IMR-90 (cell line): ENCODE results near the gene OR2H1. TPM values are rescaled to one million over a fixed set of nuclear protein-coding genes. Genes with fewer than 3 reads are reported as not detected.

Source experiments
- ATAC-seq: fragments of 200-7000 bp; cut with Tn5 transposase; 2 replicates; pipeline ENCODE4 v1.9.1; 2020; ENCODE audit warnings: low read depth, mild to moderate bottlenecking, moderate library complexity
- BruUV-seq: library from RNA; stranded (reverse); fragments of 400-500 nt; replicated peaks from 2 replicates; lab custom pipeline; 2021; lab: Mats Ljungman, UMichigan
- CTCF ChIA-PET: fragments of 300-600 bp; formaldehyde crosslinking; extraction: SDS; loops from one replicate; lab custom pipeline; 2021; ENCODE audit warnings: antibody characterized with exemption; lab: Yijun Ruan, JAX
- POLR2A ChIA-PET: fragments of 300-600 bp; sonication (Branson Sonifier 250); formaldehyde crosslinking; loops from one replicate; lab custom pipeline; 2022; ENCODE audit warnings: antibody characterized with exemption; ENCODE audit not compliant: unreplicated experiment; lab: Charles Lee
- DNase-seq: peaks from one replicate; pipeline ENCODE4 v3.0.0; 2013
- H2AFZ ChIP-seq: replicated peaks from 2 replicates; pipeline ENCODE3; 2013; ENCODE audit warnings: low read length, mild to moderate bottlenecking; ENCODE audit not compliant: poor library complexity
- H2AK5ac ChIP-seq: 2 replicates; pipeline ENCODE4 v1.6.1; 2013; ENCODE audit warnings: low read depth, low read length, inconsistent platforms
- H2AK9ac ChIP-seq: replicated peaks from 2 replicates; pipeline ENCODE3; 2013; ENCODE audit warnings: mild to moderate bottlenecking, low read depth, low read length, moderate library complexity; ENCODE audit not compliant: poor library complexity
- H2BK120ac ChIP-seq: 2 replicates; pipeline ENCODE4 v1.6.1; 2013; ENCODE audit warnings: low read depth, low read length, inconsistent platforms
- H2BK15ac ChIP-seq: 3 replicates; pipeline ENCODE4 v1.6.1; 2013; ENCODE audit warnings: low read depth, low read length, inconsistent platforms
- H2BK20ac ChIP-seq: 2 replicates; pipeline ENCODE4 v1.6.1; 2013; ENCODE audit warnings: low read depth, mild to moderate bottlenecking, inconsistent platforms, low read length, moderate library complexity
- H2BK5ac ChIP-seq: 2 replicates; pipeline ENCODE4 v1.6.1; 2013; ENCODE audit warnings: mild to moderate bottlenecking, low read depth, low read length, inconsistent platforms; ENCODE audit not compliant: poor library complexity, severe bottlenecking
- H3K14ac ChIP-seq: replicated peaks from 2 replicates; pipeline ENCODE4 v1.6.1; 2013; ENCODE audit warnings: low read depth, low read length, inconsistent platforms
- H3K18ac ChIP-seq: 2 replicates; pipeline ENCODE4 v1.6.1; 2013; ENCODE audit warnings: low read depth, low read length, control low read depth
- H3K23ac ChIP-seq: 2 replicates; pipeline ENCODE4 v1.6.1; 2013; ENCODE audit warnings: low read depth, low read length, inconsistent platforms
- H3K27ac ChIP-seq: 2 replicates; pipeline ENCODE4 v1.5.1; 2013; ENCODE audit warnings: mild to moderate bottlenecking, control low read depth, low read length; ENCODE audit not compliant: insufficient read depth
- H3K27me3 ChIP-seq: 2 replicates; pipeline ENCODE4 v1.6.1; 2013; ENCODE audit warnings: low read length; ENCODE audit not compliant: control insufficient read depth, insufficient read depth
- H3K36me3 ChIP-seq: 2 replicates; pipeline ENCODE4 v1.6.1; 2013; ENCODE audit warnings: low read length, mixed read lengths; ENCODE audit not compliant: control insufficient read depth, insufficient read depth
- H3K4ac ChIP-seq: 2 replicates; pipeline ENCODE4 v1.6.1; 2013; ENCODE audit warnings: low read depth, low read length, inconsistent platforms
- H3K4me1 ChIP-seq: 2 replicates; pipeline ENCODE4 v1.6.1; 2013; ENCODE audit warnings: low read length, mixed read lengths; ENCODE audit not compliant: control insufficient read depth, insufficient read depth
- H3K4me2 ChIP-seq: 2 replicates; pipeline ENCODE4 v1.6.1; 2013; ENCODE audit warnings: low read depth, mild to moderate bottlenecking, control low read depth, low read length, moderate library complexity
- H3K4me3 ChIP-seq: 2 replicates; pipeline ENCODE4 v1.5.1; 2013; ENCODE audit warnings: low read depth, mild to moderate bottlenecking, control low read depth, low read length, moderate library complexity; ENCODE audit not compliant: insufficient read depth
- H3K56ac ChIP-seq: 2 replicates; pipeline ENCODE4 v1.6.1; 2013; ENCODE audit warnings: low read length, inconsistent platforms; ENCODE audit not compliant: insufficient read depth; ENCODE audit errors: extremely low read depth
- H3K79me1 ChIP-seq, 2 experiments: 2 replicates each; pipeline ENCODE4 v1.6.1; 2013; ENCODE audit warnings: low read length in 2 of 2, inconsistent platforms in 1 of 2, low read depth in 1 of 2
- H3K9ac ChIP-seq: 2 replicates; pipeline ENCODE4 v1.6.1; 2013; ENCODE audit warnings: low read depth, low read length, control low read depth
- H3K9me1 ChIP-seq: 2 replicates; pipeline ENCODE4 v1.6.1; 2013; ENCODE audit warnings: low read length, inconsistent platforms; ENCODE audit not compliant: insufficient read depth
- H3K9me3 ChIP-seq: 2 replicates; pipeline ENCODE4 v1.6.1; 2013; ENCODE audit warnings: low read length; ENCODE audit not compliant: control insufficient read depth, insufficient read depth
- H4K20me1 ChIP-seq: 2 replicates; pipeline ENCODE4 v1.6.1; 2013; ENCODE audit warnings: low read length, inconsistent platforms; ENCODE audit not compliant: insufficient read depth
- H4K5ac ChIP-seq: 2 replicates; pipeline ENCODE4 v1.6.1; 2013; ENCODE audit warnings: mild to moderate bottlenecking, low read depth, low read length, control low read depth
- H4K8ac ChIP-seq, 2 experiments: 2 replicates each; pipeline ENCODE4 v1.6.1; 2013; ENCODE audit warnings: low read depth in 2 of 2, low read length in 2 of 2, control low read depth in 1 of 2, inconsistent platforms in 1 of 2
- H4K91ac ChIP-seq: 2 replicates; pipeline ENCODE4 v1.6.1; 2013; ENCODE audit warnings: low read depth, low read length, inconsistent platforms; ENCODE audit not compliant: insufficient read depth
- BHLHE40 ChIP-seq: fragments of 150-350 bp; IDR thresholded peaks from 2 replicates; pipeline ENCODE4 v1.6.1; 2016; ENCODE audit warnings: mild to moderate bottlenecking, low read depth, low read length
- CEBPB ChIP-seq: IDR thresholded peaks from 2 replicates; pipeline ENCODE4 v1.6.1; 2012; ENCODE audit warnings: low read depth, low read length, improper control_type of control experiment
- CHD1 ChIP-seq: IDR thresholded peaks from 2 replicates; pipeline ENCODE4 v1.6.1; 2012; ENCODE audit warnings: low read depth, low read length, improper control_type of control experiment
- CTCF ChIP-seq: conservative IDR thresholded peaks from 2 replicates; pipeline ENCODE4 v1.5.1; 2012; ENCODE audit warnings: mild to moderate bottlenecking, low read depth, low read length, improper control_type of control experiment
- ELK1 ChIP-seq: fragments of 150-350 bp; IDR thresholded peaks from 2 replicates; pipeline ENCODE4 v1.6.1; 2016; ENCODE audit warnings: low read depth, mild to moderate bottlenecking, low read length, moderate library complexity, borderline replicate concordance
- FOS ChIP-seq: fragments of 150-350 bp; IDR thresholded peaks from 2 replicates; pipeline ENCODE4 v1.6.1; 2016; ENCODE audit warnings: low read depth, low read length
- MAFK ChIP-seq: IDR thresholded peaks from 2 replicates; pipeline ENCODE4 v1.6.1; 2012; ENCODE audit warnings: low read depth, low read length, improper control_type of control experiment
- MAZ ChIP-seq: IDR thresholded peaks from 2 replicates; pipeline ENCODE4 v1.6.1; 2012; ENCODE audit warnings: low read depth, mild to moderate bottlenecking, low read length, improper control_type of control experiment, moderate library complexity, borderline replicate concordance
- MXI1 ChIP-seq: IDR thresholded peaks from 2 replicates; pipeline ENCODE4 v1.6.1; 2012; ENCODE audit warnings: low read depth, mild to moderate bottlenecking, low read length, moderate library complexity, borderline replicate concordance
- NFE2L2 ChIP-seq: fragments of 150-350 bp; IDR thresholded peaks from 2 replicates; pipeline ENCODE4 v1.6.1; 2016; ENCODE audit warnings: low read depth, mild to moderate bottlenecking, low read length
- POLR2A ChIP-seq: IDR thresholded peaks from 2 replicates; pipeline ENCODE4 v1.6.1; 2012; ENCODE audit warnings: mild to moderate bottlenecking, low read depth, low read length
- RAD21 ChIP-seq: IDR thresholded peaks from 2 replicates; pipeline ENCODE4 v1.6.1; 2012; ENCODE audit warnings: low read length, improper control_type of control experiment
- RCOR1 ChIP-seq: IDR thresholded peaks from 2 replicates; pipeline ENCODE4 v1.6.1; 2012; ENCODE audit warnings: mild to moderate bottlenecking, low read length, improper control_type of control experiment; ENCODE audit not compliant: insufficient replicate concordance
- RFX5 ChIP-seq: IDR thresholded peaks from 2 replicates; pipeline ENCODE4 v1.8.0; 2012; ENCODE audit warnings: low read depth, mild to moderate bottlenecking, low read length, moderate library complexity
- SMC3 ChIP-seq: fragments of 150-350 bp; IDR thresholded peaks from 2 replicates; pipeline ENCODE4 v1.6.1; 2016; ENCODE audit warnings: low read depth, mild to moderate bottlenecking, antibody characterized with exemption, low read length, moderate library complexity
- USF2 ChIP-seq: fragments of 150-350 bp; IDR thresholded peaks from 2 replicates; pipeline ENCODE4 v1.6.1; 2017; ENCODE audit warnings: mild to moderate bottlenecking, antibody characterized with exemption, low read length, low read depth
- WGBS, 2 experiments: methylation state at CpG; one replicate each; pipeline versions ENCODE4 v1.1.5 to v1.1.7; 2013; ENCODE audit warnings: missing lambda C conversion rate in 2 of 2; ENCODE audit not compliant: insufficient read length in 1 of 2; ENCODE audit errors: extremely low coverage in 2 of 2; 5-methylcytosine and 5-hydroxymethylcytosine counted together
- dilution Hi-C: fragments of 300-500 bp; cut with HindIII; formaldehyde crosslinking; loops from one replicate; pipeline ENCODE4 v1.14.3; 2018; ENCODE audit warnings: low sequenced_read_pairs; ENCODE audit not compliant: unreplicated experiment
- in situ Hi-C: fragments of 300-500 bp; cut with MboI; formaldehyde crosslinking; loops from 3 replicates; pipeline ENCODE4 v1.14.3; 2019; ENCODE audit warnings: low sequenced_read_pairs, inconsistent platforms, mixed read lengths
- intact Hi-C: fragments of 100-400 bp; cut with micrococcal nuclease; formaldehyde crosslinking; loops from 2 replicates; pipeline ENCODE4 v1.10.0; 2022
- polyA plus RNA-seq, 3 experiments: library from polyadenylated mRNA; depleted of rRNA; stranded (reverse); fragments of >200 nt; gene quantifications; 2 replicates each; pipeline ENCODE4 v1.2.3, GENCODE V29; 2012; ENCODE audit warnings: low replicate concordance in 1 of 3
- total RNA-seq: library from RNA; depleted of rRNA; stranded (reverse); fragments of >200 nt; gene quantifications from 2 replicates; pipeline ENCODE4 v1.2.3, GENCODE V29; 2012

OR2H1 gene
- total and polyA plus RNA-seq, 2 of the 4 experiments (the other 2 are of a cell fraction), result not detected

- no peak overlapping the region for H4K8ac ChIP-seq
- no peak overlapping the region for H3K4me2 ChIP-seq
- intact Hi-C loops (no loop called here), in situ Hi-C loops (no loop called here), dilution Hi-C loops (no loop called here)
- no peak overlapping the region for H2BK20ac ChIP-seq
- WGBS, 2 experiments, result 29% methylated on average over 2 of the region's 2 CpGs; no CpG with 5 or more reads in 1 of the 2 experiments
- ChIA-PET CTCF (no interaction called here), POLR2A (no interaction called here)
- no peak overlapping the region for H3K23ac ChIP-seq
- DNase-seq (no peak), ATAC-seq (no peak)
- no peak overlapping the region for H3K14ac ChIP-seq
- no peaks in the 10 kb centered on the region for H4K20me1 ChIP-seq
- H3K4me3 ChIP-seq, result no peak overlapping the region
- H3K9me3 ChIP-seq, result peaks cover 7% of the 10 kb centered on the region; the same call in 1 of the 2 replicates
- H2BK5ac ChIP-seq, result no peak overlapping the region
- H2AFZ ChIP-seq, result no peak overlapping the region
- no peak overlapping the region for H4K5ac ChIP-seq
- no peak overlapping the region for H3K18ac ChIP-seq
- H3K9me1 ChIP-seq, result no peaks in the 10 kb centered on the region
- H3K9ac ChIP-seq, result no peak overlapping the region
- H3K56ac ChIP-seq, result no peak overlapping the region
- no peaks in the 10 kb centered on the region for H3K4me1 ChIP-seq
- no peaks in the 10 kb centered on the region for H3K79me1 ChIP-seq
- H2BK15ac ChIP-seq, result no peak overlapping the region
- no peak overlapping the region for H4K91ac ChIP-seq
- no peak overlapping the region for H2AK9ac ChIP-seq
- H3K27ac ChIP-seq, result no peak overlapping the region
- BruUV-seq, result no TSS peak
- H2BK120ac ChIP-seq, result no peak overlapping the region
- TF ChIP-seq SMC3 (no peak), RFX5 (no peak), MAZ (no peak), USF2 (no peak), CEBPB (no peak), NFE2L2 (no peak), BHLHE40 (no peak), MXI1 (no peak), ELK1 (no peak), CHD1 (no peak), MAFK (no peak), RCOR1 (no peak), FOS (no peak), POLR2A (no peak), CTCF (no peak), RAD21 (no peak)
- H3K27me3 ChIP-seq, result no peaks in the 10 kb centered on the region
- no peaks in the 10 kb centered on the region for H3K36me3 ChIP-seq
- no peak overlapping the region for H2AK5ac ChIP-seq
- H3K4ac ChIP-seq, result no peak overlapping the region
Measured at GRCh38 chr6:29510746-29511300, 53.9 kb downstream of the OR2H1 start.
